Neural progenitor cell (in vitro differentiated cells): ENCODE results near the gene ISCA2. TPM values are rescaled to one million over a fixed set of nuclear protein-coding genes. Genes with fewer than 3 reads are reported as not detected.
A peak's percentile ranks its signal among the peaks of the same experiment; 100 is the strongest.

Experiments
- DNase-seq: peaks from one replicate; pipeline ENCODE4 v3.0.0-alpha.2; 2016; ENCODE audit warnings: low spot score
- H2AFZ ChIP-seq: fragments of 200-600 bp; sonication (generic); replicated peaks from 2 replicates; pipeline ENCODE4 v1.6.1; 2016; ENCODE audit warnings: antibody characterized with exemption
- H3F3A ChIP-seq: fragments of 200-600 bp; sonication (generic); 2 replicates; pipeline ENCODE4 v1.6.1; 2016; ENCODE audit warnings: antibody characterized with exemption, low read depth
- H3K27ac ChIP-seq: fragments of 200-600 bp; sonication (generic); 2 replicates; pipeline ENCODE4 v1.5.1; 2016; ENCODE audit warnings: mild to moderate bottlenecking
- H3K27me3 ChIP-seq: fragments of 200-600 bp; sonication (generic); 2 replicates; pipeline ENCODE4 v1.6.1; 2016; ENCODE audit warnings: mild to moderate bottlenecking, moderate library complexity
- H3K36me3 ChIP-seq: fragments of 200-600 bp; sonication (generic); 2 replicates; pipeline ENCODE4 v1.5.1; 2016
- H3K4me1 ChIP-seq: fragments of 200-600 bp; sonication (generic); 2 replicates; pipeline ENCODE4 v1.6.1; 2016; ENCODE audit warnings: mixed run types
- H3K4me2 ChIP-seq: fragments of 200-600 bp; sonication (generic); 2 replicates; pipeline ENCODE4 v1.6.1; 2016
- H3K4me3 ChIP-seq: fragments of 200-600 bp; sonication (generic); 2 replicates; pipeline ENCODE4 v1.5.1; 2016
- H3K79me2 ChIP-seq: fragments of 200-600 bp; sonication (generic); 2 replicates; pipeline ENCODE4 v1.6.1; 2016; ENCODE audit warnings: low read depth
- H3K9ac ChIP-seq: fragments of 200-600 bp; sonication (generic); 2 replicates; pipeline ENCODE4 v1.6.1; 2016
- H3K9me3 ChIP-seq: fragments of 200-600 bp; sonication (generic); 2 replicates; pipeline ENCODE4 v1.5.1; 2016; ENCODE audit warnings: low read depth
- H4K20me1 ChIP-seq: fragments of 200-600 bp; sonication (generic); 2 replicates; pipeline ENCODE4 v1.6.1; 2016; ENCODE audit warnings: low read depth
- H3K27ac Mint-ChIP-seq: 3 replicates; pipeline ENCODE4 v1.8.0; 2021; ENCODE audit warnings: mixed read lengths
- H3K27me3 Mint-ChIP-seq: 2 replicates; pipeline ENCODE4 v1.8.0; 2022; ENCODE audit warnings: low read depth, mild to moderate bottlenecking, inconsistent platforms, moderate library complexity, mixed read lengths; ENCODE audit not compliant: insufficient read depth
- H3K36me3 Mint-ChIP-seq: 3 replicates; pipeline ENCODE4 v1.8.0; 2021; ENCODE audit warnings: mixed read lengths
- H3K4me1 Mint-ChIP-seq: 3 replicates; pipeline ENCODE4 v1.8.0; 2021; ENCODE audit warnings: mixed read lengths
- H3K4me3 Mint-ChIP-seq: 3 replicates; pipeline ENCODE4 v1.8.0; 2021; ENCODE audit warnings: mild to moderate bottlenecking, moderate library complexity, mixed read lengths
- H3K9me3 Mint-ChIP-seq: 3 replicates; pipeline ENCODE4 v1.8.0; 2020; ENCODE audit warnings: mixed read lengths
- CTCF ChIP-seq: fragments of 200-600 bp; sonication (generic); IDR thresholded peaks from 2 replicates; pipeline ENCODE4 v1.5.1; 2017; ENCODE audit warnings: antibody characterized with exemption, mild to moderate bottlenecking
- EZH2 ChIP-seq: fragments of 200-600 bp; sonication (generic); IDR thresholded peaks from 2 replicates; pipeline ENCODE4 v1.6.1; 2017; ENCODE audit warnings: antibody characterized with exemption, mild to moderate bottlenecking, moderate library complexity
- EZH2phosphoT487 ChIP-seq: fragments of 200-600 bp; sonication (generic); IDR thresholded peaks from 2 replicates; pipeline ENCODE4 v1.6.1; 2017; ENCODE audit warnings: antibody characterized with exemption
- total RNA-seq: library from RNA; depleted of rRNA; stranded (reverse); fragments of >200 nt; gene quantifications from 2 replicates; pipeline ENCODE4 v1.2.3, GENCODE V29; 2015; ENCODE audit warnings: low replicate concordance

ISCA2 gene
- total RNA-seq, 1 donor from 2014 or later, result 45.5 TPM

- Histone ChIP-seq H3K27ac (no peak overlapping the region), H3K79me2 (no peaks in the 10 kb centered on the region), H3K9me3 (no peaks in the 10 kb centered on the region), H3K4me2 (no peak overlapping the region), H3K27me3 (no peaks in the 10 kb centered on the region), H4K20me1 (no peaks in the 10 kb centered on the region), H3K9ac (no peak overlapping the region), H3K4me3 (no peak overlapping the region), H2AFZ (no peak overlapping the region), H3K36me3 (no peaks in the 10 kb centered on the region), H3F3A (peaks cover 3% of the 10 kb centered on the region), H3K4me1 (peaks cover 16% of the 10 kb centered on the region)
- no peak for TF ChIP-seq EZH2phosphoT487
- TF ChIP-seq EZH2, result no peak
- no peak for TF ChIP-seq CTCF
- H3K4me1 Mint-ChIP-seq, result peaks cover 16% of the 10 kb centered on the region
- no peaks in the 10 kb centered on the region for H3K27me3 Mint-ChIP-seq
- H3K36me3 Mint-ChIP-seq, result peaks cover 2% of the 10 kb centered on the region
- no peak overlapping the region for H3K27ac Mint-ChIP-seq
- no peak for DNase-seq
- no peaks in the 10 kb centered on the region for H3K9me3 Mint-ChIP-seq
- H3K4me3 Mint-ChIP-seq, result no peak overlapping the region
Measured at GRCh38 chr14:74472601-74473000, 21.0 kb upstream of the ISCA2 start.

- Mint-ChIP-seq H3K4me3 (no peak overlapping the region), H3K36me3 (peaks cover 2% of the 10 kb centered on the region), H3K9me3 (no peaks in the 10 kb centered on the region), H3K27me3 (no peaks in the 10 kb centered on the region), H3K27ac (no peak overlapping the region), H3K4me1 (peaks cover 29% of the 10 kb centered on the region)
- Histone ChIP-seq H3K27me3 (no peaks in the 10 kb centered on the region), H4K20me1 (no peaks in the 10 kb centered on the region), H3K4me1 (peaks cover 30% of the 10 kb centered on the region), H3F3A (peaks cover 3% of the 10 kb centered on the region), H3K4me3 (no peak overlapping the region), H2AFZ (no peak overlapping the region), H3K9me3 (no peaks in the 10 kb centered on the region), H3K27ac (no peak overlapping the region), H3K36me3 (no peaks in the 10 kb centered on the region), H3K79me2 (no peaks in the 10 kb centered on the region), H3K9ac (peak overlapping the region; percentile 24), H3K4me2 (no peak overlapping the region)
- no peak for TF ChIP-seq EZH2phosphoT487
- DNase-seq, result no peak
Measured at GRCh38 chr14:74474376-74474775, 19.2 kb upstream of the ISCA2 start.

- Histone ChIP-seq H4K20me1 (no peaks in the 10 kb centered on the region), H3K27ac (no peak overlapping the region), H3K9me3 (no peaks in the 10 kb centered on the region), H3F3A (peaks cover 14% of the 10 kb centered on the region), H3K36me3 (no peaks in the 10 kb centered on the region), H3K4me3 (no peak overlapping the region), H3K4me1 (peaks cover 21% of the 10 kb centered on the region), H2AFZ (no peak overlapping the region), H3K27me3 (no peaks in the 10 kb centered on the region), H3K4me2 (no peak overlapping the region), H3K9ac (no peak overlapping the region), H3K79me2 (no peaks in the 10 kb centered on the region)
- H3K4me3 Mint-ChIP-seq, result no peak overlapping the region
- DNase-seq, result no peak
- H3K27ac Mint-ChIP-seq, result no peak overlapping the region
- TF ChIP-seq CTCF (no peak), EZH2phosphoT487 (no peak), EZH2 (no peak)
- H3K9me3 Mint-ChIP-seq, result no peaks in the 10 kb centered on the region
- no peaks in the 10 kb centered on the region for H3K27me3 Mint-ChIP-seq
- H3K36me3 Mint-ChIP-seq, result peaks cover 2% of the 10 kb centered on the region
- H3K4me1 Mint-ChIP-seq, result peaks cover 29% of the 10 kb centered on the region
Measured at GRCh38 chr14:74475678-74476077, 17.9 kb upstream of the ISCA2 start.

GRCh38 chr14:74476107-74476506 is 17.5 kb upstream of the ISCA2 start:
- Histone ChIP-seq H3K4me1 (peaks cover 21% of the 10 kb centered on the region), H3K9me3 (no peaks in the 10 kb centered on the region), H3K27me3 (no peaks in the 10 kb centered on the region), H3K79me2 (no peaks in the 10 kb centered on the region), H3K27ac (no peak overlapping the region), H3K36me3 (no peaks in the 10 kb centered on the region), H3K4me2 (no peak overlapping the region), H3K4me3 (no peak overlapping the region), H3K9ac (no peak overlapping the region), H4K20me1 (no peaks in the 10 kb centered on the region), H2AFZ (no peak overlapping the region), H3F3A (peaks cover 15% of the 10 kb centered on the region)
- DNase-seq, result no peak
- Mint-ChIP-seq H3K9me3 (no peaks in the 10 kb centered on the region), H3K36me3 (peaks cover 2% of the 10 kb centered on the region), H3K27ac (peak overlapping the region; percentile 76), H3K4me3 (no peak overlapping the region), H3K4me1 (peaks cover 29% of the 10 kb centered on the region), H3K27me3 (no peaks in the 10 kb centered on the region)
- TF ChIP-seq EZH2, result no peak
